GM12874 (cell line): Measurements from ENCODE around the gene RPL13A.

Experiments used
- TF ChIP-seq, protein P1 (sequence below): IDR thresholded peaks from 2 replicates; pipeline ENCODE4 v1.5.1; 2011; ENCODE audit warnings: low read depth, mild to moderate bottlenecking, control low read depth, low read length, moderate library complexity; ENCODE audit not compliant: insufficient read depth

The RPL13A gene

DNA sequence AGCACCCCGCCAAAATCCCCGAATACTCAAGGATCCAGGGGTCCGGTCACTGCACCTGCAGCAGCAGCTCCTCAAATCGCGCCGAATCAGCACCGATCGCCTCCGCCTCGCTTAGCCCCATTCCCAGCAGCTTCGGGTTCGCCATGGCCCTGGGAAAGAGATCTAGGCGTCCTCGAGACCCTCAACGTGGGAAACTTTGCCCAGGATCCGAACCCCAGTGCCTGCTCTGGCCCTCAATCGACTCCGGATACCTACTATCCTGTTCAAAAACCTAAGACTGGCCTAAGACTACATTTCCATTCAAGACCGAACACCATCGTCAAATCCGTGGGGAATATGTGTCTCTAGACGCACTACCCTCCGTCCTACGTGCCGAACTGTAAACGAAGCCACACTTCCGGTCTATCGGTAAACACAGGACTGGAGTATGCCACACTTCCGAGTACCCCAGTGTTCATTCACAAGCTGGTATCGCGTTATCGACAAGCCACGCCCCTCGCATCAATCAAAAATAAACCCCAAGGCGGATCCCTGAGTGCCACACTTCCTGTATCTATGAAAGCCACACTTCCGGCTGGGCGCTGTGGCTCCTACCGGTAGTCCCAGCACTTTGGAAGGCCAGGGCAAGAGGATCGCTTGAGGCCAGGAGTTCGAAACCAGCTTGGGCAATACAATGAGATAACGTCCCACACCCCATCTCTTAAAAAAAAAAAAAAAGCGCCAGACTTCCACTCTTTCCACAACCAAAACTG is 35.8 kb upstream of the RPL13A start, which contains the start of gene PIH1D1:
Gene PIH1D1, minus strand, starts transcription at position 385 of the 752 bp plus-strand sequence. Its CDS starts 240 bp downstream, at position 145.
- TF ChIP-seq, protein P1, sequence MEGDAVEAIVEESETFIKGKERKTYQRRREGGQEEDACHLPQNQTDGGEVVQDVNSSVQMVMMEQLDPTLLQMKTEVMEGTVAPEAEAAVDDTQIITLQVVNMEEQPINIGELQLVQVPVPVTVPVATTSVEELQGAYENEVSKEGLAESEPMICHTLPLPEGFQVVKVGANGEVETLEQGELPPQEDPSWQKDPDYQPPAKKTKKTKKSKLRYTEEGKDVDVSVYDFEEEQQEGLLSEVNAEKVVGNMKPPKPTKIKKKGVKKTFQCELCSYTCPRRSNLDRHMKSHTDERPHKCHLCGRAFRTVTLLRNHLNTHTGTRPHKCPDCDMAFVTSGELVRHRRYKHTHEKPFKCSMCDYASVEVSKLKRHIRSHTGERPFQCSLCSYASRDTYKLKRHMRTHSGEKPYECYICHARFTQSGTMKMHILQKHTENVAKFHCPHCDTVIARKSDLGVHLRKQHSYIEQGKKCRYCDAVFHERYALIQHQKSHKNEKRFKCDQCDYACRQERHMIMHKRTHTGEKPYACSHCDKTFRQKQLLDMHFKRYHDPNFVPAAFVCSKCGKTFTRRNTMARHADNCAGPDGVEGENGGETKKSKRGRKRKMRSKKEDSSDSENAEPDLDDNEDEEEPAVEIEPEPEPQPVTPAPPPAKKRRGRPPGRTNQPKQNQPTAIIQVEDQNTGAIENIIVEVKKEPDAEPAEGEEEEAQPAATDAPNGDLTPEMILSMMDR: no peak

DNA sequence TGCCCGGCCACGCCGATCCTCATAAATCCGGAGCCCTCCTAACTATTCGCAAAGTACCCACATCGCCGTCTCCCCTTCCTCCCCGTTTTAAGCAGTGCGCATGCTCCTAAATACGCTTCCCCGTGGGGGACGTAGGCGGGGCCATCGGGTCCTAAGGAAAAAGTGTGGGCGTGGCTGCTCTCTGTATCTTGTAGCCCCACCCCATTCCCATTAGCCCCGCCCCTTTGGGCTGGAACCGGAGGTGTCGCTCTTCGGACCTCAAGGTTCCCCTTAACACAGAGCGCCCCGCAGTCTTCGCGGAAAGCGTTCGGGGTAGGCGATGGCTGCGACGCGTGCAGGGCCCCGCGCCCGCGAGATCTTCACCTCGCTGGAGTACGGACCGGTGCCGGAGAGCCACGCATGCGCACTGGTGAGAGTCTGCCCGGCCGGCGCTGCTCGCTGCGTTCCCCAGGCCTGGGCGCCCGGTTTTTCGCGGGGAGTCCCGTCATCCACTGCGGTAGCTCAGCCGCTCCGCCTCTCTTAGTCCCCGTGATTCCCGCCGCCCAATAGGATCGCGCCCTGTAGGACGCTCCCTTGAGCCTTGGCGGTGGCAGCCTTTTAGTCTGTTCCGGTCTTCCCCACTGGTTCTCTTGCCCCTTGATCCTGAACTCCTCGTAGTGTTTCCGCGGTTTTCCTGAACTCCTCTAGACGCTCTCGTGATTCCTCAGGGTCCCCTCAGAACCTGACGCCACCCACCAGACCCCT is 34.2 kb upstream of the RPL13A start, which contains the start of gene ALDH16A1:
Gene ALDH16A1, plus strand, starts transcription at position 213 of the 744 bp plus-strand sequence. Its CDS starts 107 bp downstream, at position 320.
- TF ChIP-seq, protein P1: no peak

DNA sequence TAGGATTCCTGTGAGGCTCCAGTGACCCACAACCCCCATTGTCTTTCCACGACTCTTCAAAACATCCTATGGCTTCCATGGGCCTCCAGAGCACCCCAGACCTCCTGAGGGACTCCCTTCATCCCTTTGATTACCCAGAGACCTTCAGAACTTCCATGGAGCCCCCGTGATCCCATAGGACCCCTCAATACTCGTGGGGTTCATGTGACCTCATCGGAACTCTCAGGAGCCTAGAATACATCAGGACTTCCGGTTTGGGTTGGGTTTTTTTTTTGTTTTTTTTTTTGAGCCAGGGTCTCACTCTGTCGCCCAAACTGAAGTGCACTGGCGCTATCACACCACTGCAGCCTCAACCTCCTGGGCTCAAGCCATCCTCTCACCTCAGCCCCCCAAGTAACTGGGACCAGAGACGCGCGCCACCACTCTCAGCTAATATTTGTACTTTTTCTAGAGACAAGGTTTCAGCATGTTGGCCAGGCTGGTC is 33.6 kb upstream of the RPL13A start:
- TF ChIP-seq, protein P1: no peak

DNA sequence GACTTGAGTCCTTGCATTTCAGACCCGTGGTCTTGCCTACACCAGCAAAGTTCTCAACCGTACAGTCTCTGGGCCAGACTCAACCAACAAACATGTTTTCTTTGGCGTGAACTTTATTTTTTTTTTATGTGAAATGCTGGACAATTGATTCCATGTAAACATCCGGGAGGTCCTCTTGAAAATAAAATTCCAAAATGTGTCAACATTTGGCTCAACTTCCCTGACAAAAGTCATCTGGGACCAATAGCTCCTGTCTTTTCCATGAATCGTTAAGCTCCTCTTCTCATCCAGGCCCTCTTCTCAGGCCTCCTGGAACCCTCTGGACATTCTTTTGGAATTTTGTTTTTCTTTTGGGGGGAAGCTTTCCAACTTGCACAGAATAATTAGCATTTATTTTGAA is 31.6 kb upstream of the RPL13A start:
- TF ChIP-seq, protein P1: no peak

DNA sequence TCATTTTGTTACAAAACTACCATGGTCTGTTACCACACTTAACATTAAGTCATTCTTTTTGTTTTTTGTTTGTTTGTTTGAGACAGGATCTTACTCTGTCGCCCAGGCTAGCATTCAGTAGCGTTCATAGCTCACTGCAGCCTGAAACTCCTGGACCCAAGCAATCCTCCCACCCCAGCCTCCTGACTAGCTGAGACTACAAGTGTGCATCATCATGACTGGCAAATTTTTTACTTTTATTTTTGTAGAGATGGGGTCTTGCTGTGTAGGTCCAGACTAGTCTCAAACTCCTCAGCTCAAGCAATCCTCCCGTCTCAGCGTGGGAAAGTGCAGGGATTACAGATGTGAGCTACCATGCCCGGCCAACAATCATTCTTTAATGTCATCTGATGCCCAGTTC is 31.1 kb upstream of the RPL13A start:
- TF ChIP-seq, protein P1: no peak

DNA sequence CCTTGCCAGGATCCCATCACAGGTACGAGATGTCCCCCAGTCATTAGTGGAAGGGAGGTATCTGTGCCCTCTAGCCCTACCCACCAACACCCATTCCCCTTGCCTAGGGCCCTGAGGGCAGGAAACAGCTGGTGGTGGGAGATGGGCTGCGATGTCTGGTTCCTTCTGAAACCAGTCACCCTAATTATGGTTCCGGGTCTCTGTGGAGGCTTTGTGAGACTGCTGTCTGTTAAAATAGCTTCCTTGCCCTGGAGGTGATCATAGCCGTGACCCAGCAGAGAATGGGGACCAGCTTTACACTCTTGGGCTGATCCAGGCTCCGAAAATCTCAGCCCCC is 28.9 kb upstream of the RPL13A start:
- TF ChIP-seq, protein P1: no peak

DNA sequence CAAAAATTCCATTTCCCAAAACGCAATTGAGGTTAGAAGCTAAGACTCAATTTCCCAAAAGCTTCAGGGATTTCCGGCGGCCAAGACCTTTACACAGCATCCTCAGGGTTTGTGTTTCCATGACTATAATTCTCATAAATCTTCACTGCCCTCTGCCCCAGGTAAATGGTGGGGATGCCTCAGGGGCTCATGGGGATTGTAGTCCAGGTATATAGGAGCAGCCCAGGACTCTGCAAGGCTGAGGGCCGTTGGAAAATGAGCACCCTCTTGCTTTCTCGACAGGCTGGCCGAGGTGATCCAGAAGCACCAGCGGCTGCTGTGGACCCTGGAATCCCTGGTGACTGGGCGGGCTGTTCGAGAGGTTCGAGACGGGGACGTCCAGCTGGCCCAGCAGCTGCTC is 28.0 kb upstream of the RPL13A start:
- TF ChIP-seq, protein P1: no peak
